WERI-Rb-1 (cell line): Measurements from ENCODE around the gene FHOD3.

Experiments
- DNase-seq: peaks from one replicate; pipeline ENCODE4 v3.0.0-alpha.2; 2020
- H3K27ac ChIP-seq: fragments of 250-450 bp; sonication (Bioruptor Pico); 2 replicates; pipeline ENCODE4 v1.5.1; 2020; ENCODE audit warnings: mild to moderate bottlenecking, moderate library complexity
- H3K27me3 ChIP-seq: fragments of 250-450 bp; sonication (Bioruptor Pico); 2 replicates; pipeline ENCODE4 v1.5.1; 2021; ENCODE audit warnings: mild to moderate bottlenecking, low read depth, moderate library complexity; ENCODE audit not compliant: insufficient read depth, severe bottlenecking
- H3K36me3 ChIP-seq: fragments of 250-450 bp; sonication (Bioruptor Pico); 2 replicates; pipeline ENCODE4 v1.5.1; 2020; ENCODE audit warnings: mild to moderate bottlenecking, moderate library complexity
- H3K4me3 ChIP-seq: 2 replicates; pipeline ENCODE4 v1.5.1; 2011; ENCODE audit warnings: low read depth, mild to moderate bottlenecking, control low read depth, low read length
- H3K9me3 ChIP-seq: fragments of 250-450 bp; sonication (Bioruptor Pico); 2 replicates; pipeline ENCODE4 v1.5.1; 2021; ENCODE audit warnings: mild to moderate bottlenecking, moderate library complexity; ENCODE audit not compliant: severe bottlenecking
- TF ChIP-seq, protein P1 (sequence below): IDR thresholded peaks from 2 replicates; pipeline ENCODE4 v1.5.1; 2011; ENCODE audit warnings: low read depth, mild to moderate bottlenecking, control low read depth, inconsistent platforms, low read length

The FHOD3 gene

DNA sequence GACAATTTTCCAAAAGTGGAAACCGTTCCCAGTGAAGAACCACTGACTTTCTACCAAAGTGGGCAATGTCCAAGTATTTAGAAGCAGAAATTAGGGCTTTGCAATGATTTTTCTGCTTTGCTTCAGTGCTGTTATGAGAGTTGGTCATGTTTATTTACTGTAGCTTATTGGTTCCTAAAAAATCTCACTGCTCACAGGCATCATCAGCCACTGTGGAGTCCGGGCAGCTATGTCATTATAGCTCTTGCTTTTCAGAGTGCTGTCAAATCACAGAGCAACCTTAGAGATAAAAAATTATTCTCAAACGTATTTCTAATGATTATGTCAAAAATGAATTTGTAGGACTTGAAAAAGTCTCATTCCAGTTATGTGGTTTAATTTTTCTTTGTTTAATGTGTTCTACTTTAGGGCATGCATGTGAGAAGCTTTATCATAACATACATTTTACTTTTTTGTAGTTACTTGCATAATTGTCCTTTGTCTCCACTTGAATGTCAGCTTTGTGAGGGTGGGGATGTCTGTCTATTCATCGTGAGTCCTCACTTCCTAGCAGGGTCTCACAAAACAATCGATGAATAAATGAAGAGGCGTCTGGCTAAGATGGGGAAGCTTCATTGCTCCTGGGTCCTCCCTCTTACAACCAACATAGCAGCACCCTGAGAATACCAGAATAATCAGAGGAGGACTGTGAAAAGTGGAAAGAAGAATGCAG lies 413.7 kb downstream of the FHOD3 start:
- Histone ChIP-seq H3K27me3 (no peaks in the 10 kb centered on the region), H3K4me3 (no peak overlapping the region), H3K27ac (no peak overlapping the region), H3K36me3 (no peaks in the 10 kb centered on the region), H3K9me3 (no peaks in the 10 kb centered on the region)
- DNase-seq = no peak
- TF ChIP-seq, protein P1, sequence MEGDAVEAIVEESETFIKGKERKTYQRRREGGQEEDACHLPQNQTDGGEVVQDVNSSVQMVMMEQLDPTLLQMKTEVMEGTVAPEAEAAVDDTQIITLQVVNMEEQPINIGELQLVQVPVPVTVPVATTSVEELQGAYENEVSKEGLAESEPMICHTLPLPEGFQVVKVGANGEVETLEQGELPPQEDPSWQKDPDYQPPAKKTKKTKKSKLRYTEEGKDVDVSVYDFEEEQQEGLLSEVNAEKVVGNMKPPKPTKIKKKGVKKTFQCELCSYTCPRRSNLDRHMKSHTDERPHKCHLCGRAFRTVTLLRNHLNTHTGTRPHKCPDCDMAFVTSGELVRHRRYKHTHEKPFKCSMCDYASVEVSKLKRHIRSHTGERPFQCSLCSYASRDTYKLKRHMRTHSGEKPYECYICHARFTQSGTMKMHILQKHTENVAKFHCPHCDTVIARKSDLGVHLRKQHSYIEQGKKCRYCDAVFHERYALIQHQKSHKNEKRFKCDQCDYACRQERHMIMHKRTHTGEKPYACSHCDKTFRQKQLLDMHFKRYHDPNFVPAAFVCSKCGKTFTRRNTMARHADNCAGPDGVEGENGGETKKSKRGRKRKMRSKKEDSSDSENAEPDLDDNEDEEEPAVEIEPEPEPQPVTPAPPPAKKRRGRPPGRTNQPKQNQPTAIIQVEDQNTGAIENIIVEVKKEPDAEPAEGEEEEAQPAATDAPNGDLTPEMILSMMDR = no peak

DNA sequence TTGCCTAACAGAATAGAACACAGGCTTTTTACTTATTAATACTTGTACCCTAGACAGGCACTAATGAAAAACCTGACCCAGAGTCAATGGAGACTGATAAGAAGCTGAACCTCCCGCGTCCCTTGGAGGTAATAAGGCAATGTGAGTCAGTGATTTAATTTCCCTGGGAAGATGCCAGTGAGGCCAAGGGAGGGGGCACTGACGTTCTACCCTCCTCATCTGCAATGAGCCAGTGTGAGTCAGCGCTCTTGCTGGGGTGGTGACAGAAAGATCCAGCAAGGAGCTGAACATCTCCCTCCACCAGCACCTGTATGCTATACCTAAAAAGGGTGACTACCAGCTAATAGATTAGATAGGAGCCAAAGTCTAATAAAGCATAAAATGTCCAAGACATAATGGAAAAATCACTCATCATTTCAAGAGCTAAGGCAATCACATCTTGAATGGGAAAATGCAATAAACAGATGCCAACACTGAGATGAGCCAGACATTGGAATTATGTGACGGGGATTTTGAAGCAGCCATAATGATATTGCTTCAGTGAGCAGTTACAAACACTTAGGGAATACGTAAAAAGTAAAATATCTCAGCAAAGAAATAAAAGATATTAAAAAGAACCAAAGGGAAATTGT lies 414.4 kb downstream of the FHOD3 start:
- no peaks in the 10 kb centered on the region for H3K36me3 ChIP-seq
- no peaks in the 10 kb centered on the region for H3K27me3 ChIP-seq
- no peak overlapping the region for H3K27ac ChIP-seq
- no peaks in the 10 kb centered on the region for H3K9me3 ChIP-seq
- no peak for DNase-seq
- no peak overlapping the region for H3K4me3 ChIP-seq
- TF ChIP-seq, protein P1 = no peak

DNA sequence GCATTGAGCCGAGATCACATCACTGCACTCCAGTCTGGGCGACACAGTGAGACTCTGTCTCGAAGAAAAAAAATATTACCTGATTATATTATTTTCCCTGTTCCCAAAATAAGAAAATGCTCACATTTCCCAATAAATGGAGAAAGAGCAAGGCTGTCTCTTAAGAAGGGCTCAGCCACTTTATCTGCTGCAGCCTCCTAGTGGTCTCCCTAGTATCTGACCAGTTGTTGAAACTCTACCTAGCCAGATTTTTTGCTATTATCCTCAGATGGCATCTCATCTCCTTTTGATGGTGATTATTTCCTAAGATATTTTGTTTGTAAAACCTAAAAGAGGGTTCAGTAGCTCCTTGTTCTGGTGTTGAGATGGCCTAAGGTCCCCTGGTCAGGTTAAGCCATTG lies 417.0 kb downstream of the FHOD3 start:
- Histone ChIP-seq H3K4me3 (no peak overlapping the region), H3K27me3 (no peaks in the 10 kb centered on the region), H3K27ac (no peak overlapping the region), H3K9me3 (no peaks in the 10 kb centered on the region), H3K36me3 (no peaks in the 10 kb centered on the region)
- DNase-seq = no peak
- TF ChIP-seq, protein P1 = peak; percentile 21; the same call in 1 of the 2 replicates

DNA sequence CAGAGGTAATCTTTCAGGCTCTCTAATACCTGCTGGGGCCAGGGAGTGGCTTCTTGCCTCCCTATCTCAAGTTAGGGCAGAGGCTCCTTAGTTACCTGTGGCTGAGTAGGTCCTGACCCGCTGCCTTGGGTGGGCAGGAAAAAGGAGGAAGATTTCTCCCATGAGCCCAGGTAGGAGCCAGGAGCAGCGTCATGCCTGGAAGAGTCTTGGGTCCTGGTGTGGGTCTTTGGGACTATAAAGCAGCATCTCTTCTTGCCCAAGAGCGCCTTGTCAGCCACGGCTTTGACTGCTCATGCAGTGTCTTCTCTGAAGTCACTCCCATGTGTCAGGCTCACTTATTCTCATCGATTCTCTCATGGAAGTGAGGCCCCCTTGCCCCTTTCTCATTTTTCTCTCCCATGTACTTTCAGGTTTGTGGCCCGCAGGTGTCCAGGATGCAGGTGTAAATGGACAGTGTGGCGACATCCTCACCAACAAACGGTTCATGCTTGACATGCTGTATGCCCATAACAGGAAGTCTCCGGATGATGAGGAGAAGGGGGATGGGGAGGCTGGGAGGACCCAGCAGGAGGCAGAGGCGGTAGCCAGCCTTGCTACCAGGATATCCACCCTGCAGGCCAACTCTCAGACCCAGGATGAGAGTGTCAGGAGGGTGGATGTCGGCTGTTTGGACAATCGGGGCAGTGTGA lies 420.1 kb downstream of the FHOD3 start:
- no peak overlapping the region for H3K4me3 ChIP-seq
- H3K27ac ChIP-seq = no peak overlapping the region
- H3K36me3 ChIP-seq = no peaks in the 10 kb centered on the region
- no peaks in the 10 kb centered on the region for H3K9me3 ChIP-seq
- H3K27me3 ChIP-seq = no peaks in the 10 kb centered on the region
- no peak for DNase-seq
- TF ChIP-seq, protein P1 = no peak

DNA sequence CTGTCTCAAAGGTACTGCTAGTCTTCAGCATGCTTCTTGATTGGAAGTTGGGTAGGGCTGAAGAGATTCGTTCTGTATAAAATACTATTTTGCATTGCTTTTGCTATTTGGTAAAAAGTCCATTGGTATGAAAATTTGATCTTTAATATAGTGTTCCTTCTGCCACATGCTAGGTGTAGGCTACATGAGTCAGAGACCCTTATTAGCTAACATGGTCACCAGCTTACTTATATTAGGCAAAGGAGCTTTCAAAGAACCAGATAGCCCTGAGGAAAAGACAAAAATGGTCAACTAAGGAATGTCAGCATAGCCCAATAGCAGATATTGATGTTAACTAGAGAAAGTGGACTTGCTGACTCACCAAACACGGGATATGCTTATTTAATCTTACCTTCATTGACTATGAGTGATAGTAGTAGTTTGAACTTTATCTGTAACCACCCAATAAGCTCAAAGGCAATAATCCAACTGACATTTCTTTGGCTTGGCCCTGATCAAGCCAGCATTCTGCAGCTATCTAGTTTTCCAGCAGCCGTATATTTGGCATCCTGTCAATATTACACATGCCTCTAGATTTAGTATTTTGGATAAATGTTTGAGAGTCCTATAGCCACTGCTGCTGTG lies 421.3 kb downstream of the FHOD3 start:
- H3K9me3 ChIP-seq = no peaks in the 10 kb centered on the region
- H3K27ac ChIP-seq = no peak overlapping the region
- H3K27me3 ChIP-seq = no peaks in the 10 kb centered on the region
- TF ChIP-seq, protein P1 = no peak
- H3K4me3 ChIP-seq = no peak overlapping the region
- H3K36me3 ChIP-seq = no peaks in the 10 kb centered on the region
- DNase-seq = no peak
